ENCODE data around the gene PDLIM3.
A peak's percentile ranks its signal among the peaks of the same experiment; 100 is the strongest.
"Not testable (repeated sequence)": the region's sequence is repeated elsewhere in the genome, so short reads cannot be mapped to it uniquely, and the experiment has no call there.

PDLIM3 gene

GRCh38 chr4:185514182-185514697 is 21.1 kb downstream of the PDLIM3 start:
- H3K9me3 Mint-ChIP-seq = no peaks in the 10 kb centered on the region
- no peak overlapping the region for H3K27ac Mint-ChIP-seq
- no peak overlapping the region for H3K4me3 Mint-ChIP-seq
- H3K27me3 Mint-ChIP-seq = peaks cover 42% of the 10 kb centered on the region
- ATAC-seq (no peak), DNase-seq (no peak)
- H3K4me1 Mint-ChIP-seq = peaks cover 16% of the 10 kb centered on the region

DNA sequence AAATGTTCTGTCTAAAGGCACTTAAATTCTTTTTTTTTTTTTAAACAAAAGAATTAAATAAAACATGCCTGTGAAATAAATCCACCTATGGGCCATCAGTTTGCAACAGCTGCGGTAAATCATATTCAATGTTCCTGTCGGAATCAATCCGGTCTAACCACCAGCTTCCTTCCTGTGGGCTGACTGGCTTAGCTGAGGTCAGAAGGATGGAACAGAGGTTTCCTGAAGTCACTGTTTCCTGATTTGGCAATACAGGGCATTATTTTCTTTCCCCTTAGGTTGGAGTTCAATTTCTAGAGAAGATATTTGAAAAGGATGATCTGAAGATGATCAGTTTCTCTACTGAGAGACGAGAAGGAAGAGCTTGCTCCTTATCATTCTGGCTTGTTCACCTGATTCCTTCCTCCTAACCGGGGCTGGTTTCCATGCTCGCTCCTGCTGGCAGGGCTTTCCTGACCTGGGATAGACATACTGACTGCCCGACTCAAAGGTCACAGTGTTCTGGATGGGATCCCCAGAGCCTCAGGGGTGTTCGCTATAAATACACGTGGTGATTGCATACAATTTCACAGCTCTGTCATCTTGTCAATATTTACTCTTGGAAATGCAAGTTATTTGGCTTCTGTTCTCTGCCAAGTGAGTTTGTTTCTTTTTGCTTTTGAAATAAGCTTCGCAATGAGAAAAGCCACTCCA is 21.7 kb downstream of the PDLIM3 start:
- H3K27me3 Mint-ChIP-seq = peaks cover 43% of the 10 kb centered on the region
- DNase-seq (no peak), ATAC-seq (no peak)
- H3K4me1 Mint-ChIP-seq = peaks cover 16% of the 10 kb centered on the region
- H3K4me3 Mint-ChIP-seq = no peak overlapping the region
- no peaks in the 10 kb centered on the region for H3K9me3 Mint-ChIP-seq
- no peak overlapping the region for H3K27ac Mint-ChIP-seq

- Mint-ChIP-seq H3K27me3 (peaks cover 50% of the 10 kb centered on the region), H3K4me1 (peaks cover 16% of the 10 kb centered on the region), H3K9me3 (no peaks in the 10 kb centered on the region), H3K27ac (no peak overlapping the region), H3K4me3 (no peak overlapping the region)
- DNase-seq = no peak
- ATAC-seq = no peak
Observed at GRCh38 chr4:185512516-185512915, 22.8 kb downstream of the PDLIM3 start.

DNA sequence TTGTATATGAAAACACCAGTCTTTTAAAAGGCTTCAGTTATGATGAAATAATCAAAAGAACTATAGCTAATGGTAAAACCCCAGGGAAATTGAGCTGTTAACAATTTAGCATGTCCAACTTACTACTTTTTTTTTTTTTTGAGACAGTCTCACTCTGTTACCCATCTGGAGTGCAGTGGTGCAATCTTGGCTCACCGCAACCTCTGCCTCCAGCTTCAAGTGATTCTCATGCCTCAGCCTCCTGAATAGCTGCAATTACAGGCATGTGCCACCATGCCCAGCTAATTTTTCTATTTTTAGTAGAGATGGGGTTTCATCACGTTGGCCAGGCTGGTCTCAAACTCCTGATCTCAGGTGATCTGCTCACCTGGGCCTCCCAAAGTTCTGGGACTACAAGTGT is 24.1 kb downstream of the PDLIM3 start:
- ATAC-seq = not testable (repeated sequence)
- peaks cover 16% of the 10 kb centered on the region for H3K4me1 Mint-ChIP-seq

GRCh38 chr4:185510806-185511205 is 24.5 kb downstream of the PDLIM3 start:
- Mint-ChIP-seq H3K4me1 (peaks cover 16% of the 10 kb centered on the region), H3K27ac (no peak overlapping the region), H3K4me3 (no peak overlapping the region), H3K9me3 (no peaks in the 10 kb centered on the region), H3K27me3 (peaks cover 59% of the 10 kb centered on the region)
- DNase-seq (no peak), ATAC-seq (no peak)

More for the DNA sequence above, 24.1 kb downstream of the PDLIM3 start:
- H3K27ac Mint-ChIP-seq, DNase-seq, H3K4me3 Mint-ChIP-seq, H3K9me3 Mint-ChIP-seq: not testable (repeated sequence)
- peaks cover 55% of the 10 kb centered on the region for H3K27me3 Mint-ChIP-seq

DNA sequence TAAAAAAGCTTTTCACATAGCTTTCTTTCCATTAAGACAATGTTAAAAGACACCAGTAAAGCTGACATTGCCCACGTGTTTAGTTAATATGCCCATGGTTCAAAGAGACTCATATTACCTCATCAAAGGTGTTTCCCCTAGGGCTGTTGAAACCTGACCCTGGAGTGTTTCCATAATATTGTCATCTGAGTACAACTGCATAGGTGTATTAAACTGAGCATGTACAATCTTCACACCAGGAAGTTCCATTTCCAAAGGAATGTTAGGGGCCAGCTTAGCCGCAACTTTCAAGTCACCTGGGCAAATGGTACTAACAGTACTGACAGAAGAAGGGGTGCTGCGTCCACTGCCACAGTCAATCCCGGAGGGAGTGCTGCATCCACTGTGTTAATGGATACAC is 27.1 kb downstream of the PDLIM3 start:
- Mint-ChIP-seq H3K4me3 (no peak overlapping the region), H3K9me3 (no peaks in the 10 kb centered on the region), H3K27me3 (peaks cover 62% of the 10 kb centered on the region), H3K4me1 (peaks cover 6% of the 10 kb centered on the region), H3K27ac (no peak overlapping the region)
- no peak for DNase-seq
- ATAC-seq = no peak

- Mint-ChIP-seq H3K9me3 (no peaks in the 10 kb centered on the region), H3K4me1 (no peaks in the 10 kb centered on the region), H3K27ac (no peak overlapping the region), H3K27me3 (peaks cover 57% of the 10 kb centered on the region), H3K4me3 (no peak overlapping the region)
- ATAC-seq (no peak), DNase-seq (no peak)
Observed at GRCh38 chr4:185506422-185506821, 28.9 kb downstream of the PDLIM3 start.

- no peaks in the 10 kb centered on the region for H3K4me1 Mint-ChIP-seq
- peaks cover 69% of the 10 kb centered on the region for H3K27me3 Mint-ChIP-seq
- peaks cover 0 to 10% of the 10 kb centered on the region in 2 donors for H3K9me3 Mint-ChIP-seq
- no peak overlapping the region for H3K4me3 Mint-ChIP-seq
- DNase-seq = no peak
- ATAC-seq = no peak
- no peak overlapping the region for H3K27ac Mint-ChIP-seq
Observed at GRCh38 chr4:185504098-185505047, 30.9 kb downstream of the PDLIM3 start.

DNA sequence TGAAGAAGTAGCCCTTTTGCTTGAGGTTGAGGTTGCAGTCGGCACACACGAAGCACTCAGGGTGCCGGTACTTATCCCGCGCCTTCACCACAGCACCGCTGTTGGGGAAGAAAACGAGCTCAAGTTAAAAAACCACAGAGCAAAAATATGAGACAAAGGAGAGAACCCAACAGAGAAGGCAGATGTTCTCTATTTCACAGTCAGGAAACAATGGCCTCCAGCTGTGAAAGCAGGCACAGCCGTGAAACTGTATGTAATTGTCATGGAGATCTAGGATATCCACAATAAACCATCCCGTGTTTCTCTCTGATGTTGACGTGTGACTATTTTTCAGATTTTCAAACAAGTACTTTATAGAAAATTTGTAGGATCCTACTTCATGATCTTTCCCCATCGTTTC is 32.9 kb downstream of the PDLIM3 start:
- Mint-ChIP-seq H3K27ac (no peak overlapping the region), H3K4me3 (no peak overlapping the region), H3K9me3 (peaks cover 0 to 10% of the 10 kb centered on the region in 2 donors), H3K27me3 (peaks cover 61% of the 10 kb centered on the region), H3K4me1 (no peaks in the 10 kb centered on the region)
- DNase-seq (no peak), ATAC-seq (no peak)

DNA sequence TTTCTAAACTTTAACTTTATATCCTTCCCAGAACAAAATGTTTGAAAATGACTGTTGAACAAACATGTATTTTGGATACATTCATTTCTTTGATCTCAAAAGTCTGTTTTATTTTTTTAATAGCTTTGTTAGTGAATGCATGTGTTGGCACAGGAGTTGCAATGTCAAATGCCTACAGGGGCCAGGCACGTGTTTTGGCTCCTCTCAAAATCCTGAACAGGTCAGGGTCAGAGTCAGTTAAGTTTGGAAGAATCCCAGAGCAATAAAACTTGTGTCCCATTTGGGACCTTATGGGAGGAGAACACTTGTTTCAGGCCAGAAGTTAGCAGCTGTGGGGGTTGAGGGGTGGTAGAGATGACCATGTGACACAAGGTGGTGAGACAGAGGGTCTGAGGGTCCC is 34.7 kb downstream of the PDLIM3 start:
- DNase-seq = no peak
- H3K9me3 Mint-ChIP-seq = peaks cover 0 to 10% of the 10 kb centered on the region in 2 donors
- peaks cover 49% of the 10 kb centered on the region for H3K27me3 Mint-ChIP-seq
- ATAC-seq = no peak
- H3K4me1 Mint-ChIP-seq = no peaks in the 10 kb centered on the region
- no peak overlapping the region for H3K27ac Mint-ChIP-seq
- H3K4me3 Mint-ChIP-seq = no peak overlapping the region

DNA sequence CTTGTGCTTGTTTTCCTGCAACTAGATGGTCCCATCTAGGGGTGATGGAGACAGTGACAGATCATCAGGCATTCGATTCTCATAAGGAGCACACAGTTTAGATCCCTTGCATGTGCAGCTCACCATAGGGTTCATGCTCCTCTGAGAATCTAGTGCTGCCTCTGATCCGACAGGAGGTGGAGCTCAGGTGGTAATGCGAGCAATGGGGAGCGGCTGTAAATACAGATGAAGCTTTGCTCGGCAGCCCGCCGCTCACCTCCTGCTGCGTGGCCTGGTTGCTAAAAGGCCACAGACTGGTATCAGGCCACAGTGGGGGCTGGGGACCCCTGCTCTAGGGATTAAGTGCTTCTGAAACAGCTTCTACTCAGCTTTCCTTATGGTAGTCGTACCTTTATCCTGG is 35.3 kb downstream of the PDLIM3 start:
- H3K4me3 Mint-ChIP-seq = no peak overlapping the region
- no peaks in the 10 kb centered on the region for H3K4me1 Mint-ChIP-seq
- ATAC-seq (no peak), DNase-seq (no peak)
- H3K27me3 Mint-ChIP-seq = peaks cover 44% of the 10 kb centered on the region
- H3K27ac Mint-ChIP-seq = no peak overlapping the region
- peaks cover 0 to 10% of the 10 kb centered on the region in 2 donors for H3K9me3 Mint-ChIP-seq

GRCh38 chr4:185488650-185489049 is 46.7 kb downstream of the PDLIM3 start:
- DNase-seq (no peak), ATAC-seq (no peak)
- H3K4me1 Mint-ChIP-seq = no peaks in the 10 kb centered on the region
- peaks cover 26% of the 10 kb centered on the region in 2 donors for H3K9me3 Mint-ChIP-seq
- H3K27ac Mint-ChIP-seq = no peak overlapping the region
- H3K4me3 Mint-ChIP-seq = no peak overlapping the region
- H3K27me3 Mint-ChIP-seq = peaks cover 29% of the 10 kb centered on the region

DNA sequence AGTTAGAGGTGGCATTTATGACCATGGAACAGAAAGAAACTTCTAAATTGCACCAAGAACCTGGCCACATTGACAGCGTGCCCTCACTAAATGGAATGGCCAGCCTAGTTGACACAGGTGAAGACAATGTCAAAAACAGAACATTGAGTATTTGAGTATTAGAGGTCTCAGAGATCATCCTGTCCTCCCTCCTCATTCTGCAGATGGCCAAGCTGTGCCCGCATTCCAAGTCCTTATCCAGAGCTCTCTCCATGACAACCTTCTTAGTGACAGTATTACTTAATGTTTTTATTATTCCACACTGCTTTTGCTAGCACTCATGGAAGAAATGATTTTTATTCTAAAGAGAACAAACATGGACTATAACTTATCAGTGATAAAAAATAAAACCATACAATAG is 53.9 kb downstream of the PDLIM3 start:
- Mint-ChIP-seq H3K4me1 (no peaks in the 10 kb centered on the region), H3K27ac (no peak overlapping the region), H3K4me3 (no peak overlapping the region), H3K9me3 (no peaks in the 10 kb centered on the region), H3K27me3 (peaks cover 53% of the 10 kb centered on the region)
- no peak for ATAC-seq
- DNase-seq = no peak

- no peaks in the 10 kb centered on the region for H3K9me3 Mint-ChIP-seq
- DNase-seq = no peak
- H3K4me1 Mint-ChIP-seq = no peaks in the 10 kb centered on the region
- H3K27me3 Mint-ChIP-seq = peaks cover 48% of the 10 kb centered on the region
- no peak overlapping the region for H3K4me3 Mint-ChIP-seq
- no peak for ATAC-seq
- no peak overlapping the region for H3K27ac Mint-ChIP-seq
Observed at GRCh38 chr4:185480016-185480732, 55.1 kb downstream of the PDLIM3 start.

DNA sequence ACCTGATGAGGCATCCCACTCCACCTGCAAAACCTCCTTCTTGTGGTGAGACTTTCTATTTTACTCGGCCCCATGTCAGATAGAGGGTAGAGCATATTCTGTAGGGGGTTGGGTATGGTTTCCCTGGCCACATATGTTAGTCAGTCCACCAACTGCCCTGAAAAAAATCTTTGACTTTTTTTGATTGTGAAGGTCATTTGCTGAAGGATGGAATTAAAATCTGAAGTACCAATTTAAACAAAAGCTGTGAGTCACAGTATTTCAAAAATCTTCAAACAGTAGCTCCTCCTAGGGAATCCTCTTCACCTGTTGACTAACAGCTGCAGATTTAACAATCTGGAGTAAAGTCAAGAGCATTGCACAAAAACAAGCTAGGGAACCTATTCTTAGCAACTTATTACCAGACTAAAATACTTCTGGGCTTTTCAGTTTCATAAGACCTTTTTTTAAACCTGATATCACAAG is 55.8 kb downstream of the PDLIM3 start:
- ATAC-seq = peak; percentile 86
- Mint-ChIP-seq H3K4me3 (no peak overlapping the region), H3K27me3 (peaks cover 48% of the 10 kb centered on the region)

More for the DNA sequence above, 55.8 kb downstream of the PDLIM3 start:
- DNase-seq = no peak
- Mint-ChIP-seq H3K4me1 (no peaks in the 10 kb centered on the region), H3K9me3 (no peaks in the 10 kb centered on the region), H3K27ac (no peak overlapping the region)

Data from stimulated activated naive CD8-positive, alpha-beta T cell treated with anti-CD3 and anti-CD28 coated beads, Interleukin-15, amount 100 ng/mL, for 72 hours (primary cell).